Measurements from ENCODE around the gene ZNHIT6.

- TF ChIP-seq SIN3A (IDR thresholded peaks at IDR 0.05; ENCODE audit: borderline replicate concordance, low read depth, low read length), result no peak
- TF ChIP-seq YY1 (IDR thresholded peaks at IDR 0.05; ENCODE audit: low read depth), result no peak
- no peak for TF ChIP-seq EZH2phosphoT487 (IDR thresholded peaks at IDR 0.05; ENCODE audit: borderline replicate concordance, low read depth)
- no peak for TF ChIP-seq CTCF (IDR thresholded peaks at IDR 0.05)
- no peak for TF ChIP-seq EP300 (IDR thresholded peaks at IDR 0.05; ENCODE audit: borderline replicate concordance in 1 of 2, low read depth in 1 of 2, low read length in 1 of 2)
- no peak for TF ChIP-seq POLR2AphosphoS5 (IDR thresholded peaks at IDR 0.05; ENCODE audit: low read depth, low read length)
- no peak for TF ChIP-seq RAD21 (IDR thresholded peaks at IDR 0.05; ENCODE audit: low read length)
- no peak for TF ChIP-seq RFX5 (IDR thresholded peaks at IDR 0.05; ENCODE audit: low read length)
- TF ChIP-seq REST (IDR thresholded peaks at IDR 0.05; ENCODE audit: low read depth, low read length), result no peak
- TF ChIP-seq GATA2 (CRISPR knock-in tag; IDR thresholded peaks at IDR 0.05), result no peak
- TF ChIP-seq GABPA (IDR thresholded peaks at IDR 0.05; ENCODE audit: low read depth), result no peak
- no peak for TF ChIP-seq TEAD4 (IDR thresholded peaks at IDR 0.05; ENCODE audit: borderline replicate concordance, insufficient read depth)
Measured at GRCh38 chr1:85615586-85616363, 92.5 kb downstream of the ZNHIT6 start.

Measured in SK-N-SH (cell line).